ENCODE results near the gene CMIP. TPM values are rescaled to one million over a fixed set of nuclear protein-coding genes. Genes with fewer than 3 reads are reported as not detected.

CMIP gene
- total and polyA plus RNA-seq, 10 of the 15 experiments (the other 5 are each of a cell fraction or from before 2014, with no cell fraction given): 1.2 to 43.2 (median 4.4) TPM

DNA sequence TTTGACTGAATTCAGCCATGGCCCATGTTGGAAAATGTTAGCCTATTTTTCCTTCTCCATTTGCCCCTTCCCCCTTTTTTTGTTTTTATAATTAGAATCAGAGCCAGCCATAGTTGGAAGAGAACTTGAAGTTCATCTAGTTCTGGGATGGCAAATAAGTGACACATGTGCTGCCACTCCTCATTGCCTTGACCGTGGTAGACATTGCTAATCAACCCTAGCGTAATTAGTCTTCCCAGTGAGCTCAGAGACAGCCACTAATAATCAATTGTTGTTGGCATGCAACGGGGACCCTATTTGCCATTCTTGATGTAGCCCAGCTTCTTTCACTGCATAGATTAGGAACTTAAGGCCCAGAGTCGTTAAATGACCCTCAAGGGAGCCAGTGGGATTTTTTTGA is 16.6 kb downstream of the CMIP start:
- WGBS (ENCODE audit: insufficient coverage, insufficient replicate concordance, low lambda C conversion rate, missing lambda C conversion rate): 59% methylated on average over 4 of the region's 4 CpGs
- ChIA-PET POLR2A (no interaction called here), CTCF (no interaction called here), SMC1A (ENCODE audit: uncharacterized antibody, unreplicated experiment) (interaction anchor here (1.0 kb wide), 1 partner anchor 18 kb away, joined by 4 read pairs; no protein-coding TSS in a partner anchor), RAD21 (ENCODE audit: unreplicated experiment) (no interaction called here)
- FAIRE-seq: no peak
- DNase-seq (ENCODE audit: low read depth, low spot score): no peak
- ATAC-seq: no peak
- H3K36me3 ChIP-seq (ENCODE audit: control insufficient read depth in 2 of 2, insufficient read depth in 2 of 2, low read length in 1 of 2): peaks cover 3 to 15% of the 10 kb centered on the region in 2 experiments
- H3K4me1 ChIP-seq (ENCODE audit: control insufficient read depth, insufficient read depth, low read length): peaks cover 9% of the 10 kb centered on the region; the same call in 1 of the 2 replicates
- H3K4me2 ChIP-seq (ENCODE audit: control insufficient read depth, insufficient read depth): no peak overlapping the region
- no TSS peak for BruUV-seq (replicated peaks)
- H3K9ac ChIP-seq (ENCODE audit: control insufficient read depth, insufficient read depth, low read length): no peak overlapping the region
- intact Hi-C loops (cut with micrococcal nuclease; ENCODE audit: unreplicated experiment) (no loop called here), in situ Hi-C loops (cut with MboI) (no loop called here)
- no peaks in the 10 kb centered on the region for H4K20me1 ChIP-seq (ENCODE audit: control insufficient read depth, insufficient read depth)
- no peaks in the 10 kb centered on the region for H3K27me3 ChIP-seq (replicated peaks in 1 of 2; ENCODE audit: control insufficient read depth in 2 of 2, insufficient read depth in 2 of 2, low read length in 1 of 2)
- H3K79me2 ChIP-seq (ENCODE audit: control insufficient read depth, insufficient read depth, low read length): peaks cover 27% of the 10 kb centered on the region
- no peaks in the 10 kb centered on the region for H3K9me3 ChIP-seq (replicated peaks; ENCODE audit: control insufficient read depth, insufficient read depth, low read length)
- H3K27ac ChIP-seq (ENCODE audit: control insufficient read depth, insufficient read depth): no peak overlapping the region
- TF ChIP-seq MYB (IDR thresholded peaks at IDR 0.05; ENCODE audit: borderline replicate concordance, low read depth, low read length) (no peak), TCF12 (IDR thresholded peaks at IDR 0.05; ENCODE audit: low read depth, low read length) (no peak), RAD51 (IDR thresholded peaks at IDR 0.05) (no peak), NFIC (IDR thresholded peaks at IDR 0.05; ENCODE audit: low read depth, low read length) (no peak), GABPA (IDR thresholded peaks at IDR 0.05; ENCODE audit: low read depth) (no peak), TCF7 (IDR thresholded peaks at IDR 0.05; ENCODE audit: borderline replicate concordance) (no peak)
- TF ChIP-seq, protein P1, sequence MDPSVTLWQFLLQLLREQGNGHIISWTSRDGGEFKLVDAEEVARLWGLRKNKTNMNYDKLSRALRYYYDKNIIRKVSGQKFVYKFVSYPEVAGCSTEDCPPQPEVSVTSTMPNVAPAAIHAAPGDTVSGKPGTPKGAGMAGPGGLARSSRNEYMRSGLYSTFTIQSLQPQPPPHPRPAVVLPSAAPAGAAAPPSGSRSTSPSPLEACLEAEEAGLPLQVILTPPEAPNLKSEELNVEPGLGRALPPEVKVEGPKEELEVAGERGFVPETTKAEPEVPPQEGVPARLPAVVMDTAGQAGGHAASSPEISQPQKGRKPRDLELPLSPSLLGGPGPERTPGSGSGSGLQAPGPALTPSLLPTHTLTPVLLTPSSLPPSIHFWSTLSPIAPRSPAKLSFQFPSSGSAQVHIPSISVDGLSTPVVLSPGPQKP (IDR thresholded peaks at IDR 0.05; ENCODE audit: low read depth, low read length): no peak
- H2AFZ ChIP-seq (ENCODE audit: control insufficient read depth, low read depth, low read length): no peak overlapping the region
- no peak overlapping the region for H3K4me3 ChIP-seq

DNA sequence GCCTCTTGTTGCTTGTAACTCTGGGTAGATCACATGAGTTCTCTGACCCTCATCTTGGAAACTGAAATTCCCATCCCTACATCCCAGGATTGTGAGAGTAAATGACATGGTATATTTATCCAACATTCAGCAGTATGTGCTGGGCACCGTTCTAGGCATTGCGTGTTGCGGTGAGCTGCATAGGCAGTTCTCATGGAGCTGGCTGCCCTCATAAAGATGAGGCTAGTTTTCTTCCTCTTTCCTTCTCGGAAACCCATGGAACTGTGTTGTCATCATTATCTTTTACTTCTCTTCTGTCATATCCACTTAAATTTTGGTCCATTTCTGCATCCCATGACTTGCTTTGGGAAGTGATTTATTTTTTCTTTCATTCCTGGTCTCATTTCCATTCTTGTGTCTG is 17.2 kb downstream of the CMIP start:
- no peaks in the 10 kb centered on the region for H4K20me1 ChIP-seq (ENCODE audit: control insufficient read depth, insufficient read depth)
- H3K4me1 ChIP-seq (ENCODE audit: control insufficient read depth, insufficient read depth, low read length): peaks cover 9% of the 10 kb centered on the region; the same call in 1 of the 2 replicates
- no peak for FAIRE-seq
- ChIA-PET SMC1A (ENCODE audit: uncharacterized antibody, unreplicated experiment) (interaction anchor here (0.9 to 1.2 kb wide), 3 partner anchors 17 to 20 kb away, joined by 3 to 4 read pairs (median 3); no protein-coding TSS in a partner anchor), POLR2A (no interaction called here), RAD21 (ENCODE audit: unreplicated experiment) (interaction anchor here (1.1 kb wide), 1 partner anchor 23 kb away, joined by 3 read pairs; no protein-coding TSS in a partner anchor), CTCF (no interaction called here)
- peaks cover 29% of the 10 kb centered on the region for H3K79me2 ChIP-seq (ENCODE audit: control insufficient read depth, insufficient read depth, low read length)
- ATAC-seq: no peak
- no peak overlapping the region for H3K4me2 ChIP-seq (ENCODE audit: control insufficient read depth, insufficient read depth)
- BruUV-seq (replicated peaks): no TSS peak
- DNase-seq (ENCODE audit: low read depth, low spot score): no peak
- no peaks in the 10 kb centered on the region for H3K27me3 ChIP-seq (replicated peaks in 1 of 2; ENCODE audit: control insufficient read depth in 2 of 2, insufficient read depth in 2 of 2, low read length in 1 of 2)
- no peak overlapping the region for H2AFZ ChIP-seq (ENCODE audit: control insufficient read depth, low read depth, low read length)
- H3K27ac ChIP-seq (ENCODE audit: control insufficient read depth, insufficient read depth): no peak overlapping the region
- intact Hi-C loops (cut with micrococcal nuclease; ENCODE audit: unreplicated experiment): no loop called here
- no peak overlapping the region for H3K9ac ChIP-seq (ENCODE audit: control insufficient read depth, insufficient read depth, low read length)
- peaks cover 0 to 11% of the 10 kb centered on the region in 2 experiments for H3K36me3 ChIP-seq (ENCODE audit: control insufficient read depth in 2 of 2, insufficient read depth in 2 of 2, low read length in 1 of 2)
- no peaks in the 10 kb centered on the region for H3K9me3 ChIP-seq (replicated peaks; ENCODE audit: control insufficient read depth, insufficient read depth, low read length)
- in situ Hi-C loops (cut with MboI): no loop called here
- 93% methylated on average over 4 of the region's 4 CpGs for WGBS (ENCODE audit: insufficient coverage, insufficient replicate concordance, low lambda C conversion rate, missing lambda C conversion rate)
- H3K4me3 ChIP-seq: no peak overlapping the region
- TF ChIP-seq GATAD2B (conservative IDR thresholded peaks at IDR 0.05; ENCODE audit: low read depth) (no peak), JUND (IDR thresholded peaks at IDR 0.05; ENCODE audit: low read depth, low read length) (no peak), TCF12 (IDR thresholded peaks at IDR 0.05; ENCODE audit: low read depth, low read length) (no peak), CHD1 (IDR thresholded peaks at IDR 0.05; ENCODE audit: low read depth, low read length) (no peak), SUPT20H (IDR thresholded peaks at IDR 0.05; ENCODE audit: borderline replicate concordance, control insufficient read depth, low read depth, low read length) (no peak)
- TF ChIP-seq, protein P2, sequence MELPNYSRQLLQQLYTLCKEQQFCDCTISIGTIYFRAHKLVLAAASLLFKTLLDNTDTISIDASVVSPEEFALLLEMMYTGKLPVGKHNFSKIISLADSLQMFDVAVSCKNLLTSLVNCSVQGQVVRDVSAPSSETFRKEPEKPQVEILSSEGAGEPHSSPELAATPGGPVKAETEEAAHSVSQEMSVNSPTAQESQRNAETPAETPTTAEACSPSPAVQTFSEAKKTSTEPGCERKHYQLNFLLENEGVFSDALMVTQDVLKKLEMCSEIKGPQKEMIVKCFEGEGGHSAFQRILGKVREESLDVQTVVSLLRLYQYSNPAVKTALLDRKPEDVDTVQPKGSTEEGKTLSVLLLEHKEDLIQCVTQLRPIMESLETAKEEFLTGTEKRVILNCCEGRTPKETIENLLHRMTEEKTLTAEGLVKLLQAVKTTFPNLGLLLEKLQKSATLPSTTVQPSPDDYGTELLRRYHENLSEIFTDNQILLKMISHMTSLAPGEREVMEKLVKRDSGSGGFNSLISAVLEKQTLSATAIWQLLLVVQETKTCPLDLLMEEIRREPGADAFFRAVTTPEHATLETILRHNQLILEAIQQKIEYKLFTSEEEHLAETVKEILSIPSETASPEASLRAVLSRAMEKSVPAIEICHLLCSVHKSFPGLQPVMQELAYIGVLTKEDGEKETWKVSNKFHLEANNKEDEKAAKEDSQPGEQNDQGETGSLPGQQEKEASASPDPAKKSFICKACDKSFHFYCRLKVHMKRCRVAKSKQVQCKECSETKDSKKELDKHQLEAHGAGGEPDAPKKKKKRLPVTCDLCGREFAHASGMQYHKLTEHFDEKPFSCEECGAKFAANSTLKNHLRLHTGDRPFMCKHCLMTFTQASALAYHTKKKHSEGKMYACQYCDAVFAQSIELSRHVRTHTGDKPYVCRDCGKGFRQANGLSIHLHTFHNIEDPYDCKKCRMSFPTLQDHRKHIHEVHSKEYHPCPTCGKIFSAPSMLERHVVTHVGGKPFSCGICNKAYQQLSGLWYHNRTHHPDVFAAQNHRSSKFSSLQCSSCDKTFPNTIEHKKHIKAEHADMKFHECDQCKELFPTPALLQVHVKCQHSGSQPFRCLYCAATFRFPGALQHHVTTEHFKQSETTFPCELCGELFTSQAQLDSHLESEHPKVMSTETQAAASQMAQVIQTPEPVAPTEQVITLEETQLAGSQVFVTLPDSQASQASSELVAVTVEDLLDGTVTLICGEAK (IDR thresholded peaks at IDR 0.05; ENCODE audit: borderline replicate concordance): no peak

Measured in GM12878 (cell line).